Body of pancreas (tissue), 4 donors: ENCODE measurements around the gene INTS12.

Experiments
- CTCF ChIP-seq, 7 experiments: fragments of 450-650 bp in 4 of 7; fragments of 200-600 bp in 3 of 7; sonication (generic) in 3 of 7; IDR thresholded peaks; one replicate each; pipeline ENCODE4 v1.5.1; 2016 to 2019; ENCODE audit warnings: antibody characterized with exemption in 7 of 7
- POLR2A ChIP-seq, 3 donors: fragments of 450-650 bp; IDR thresholded peaks; one replicate each; pipeline ENCODE4 v1.6.1; 2016; ENCODE audit warnings: antibody characterized with exemption in 3 of 3, mild to moderate bottlenecking in 2 of 3

- TF ChIP-seq POLR2A (IDR thresholded peaks at IDR 0.05), result no peak
- TF ChIP-seq CTCF (IDR thresholded peaks at IDR 0.05), result no peak
Measured at GRCh38 chr4:105661028-105661427, 47.5 kb downstream of the INTS12 start.
